ENCODE results near the gene TEX29. TPM values are rescaled to one million over a fixed set of nuclear protein-coding genes. Genes with fewer than 3 reads are reported as not detected.

The TEX29 gene
- polyA plus RNA-seq, 1 donor from 2014 or later = not detected

GRCh38 chr13:111359930-111360329 is 39.5 kb downstream of the TEX29 start (continued):
- TF ChIP-seq, protein P1, sequence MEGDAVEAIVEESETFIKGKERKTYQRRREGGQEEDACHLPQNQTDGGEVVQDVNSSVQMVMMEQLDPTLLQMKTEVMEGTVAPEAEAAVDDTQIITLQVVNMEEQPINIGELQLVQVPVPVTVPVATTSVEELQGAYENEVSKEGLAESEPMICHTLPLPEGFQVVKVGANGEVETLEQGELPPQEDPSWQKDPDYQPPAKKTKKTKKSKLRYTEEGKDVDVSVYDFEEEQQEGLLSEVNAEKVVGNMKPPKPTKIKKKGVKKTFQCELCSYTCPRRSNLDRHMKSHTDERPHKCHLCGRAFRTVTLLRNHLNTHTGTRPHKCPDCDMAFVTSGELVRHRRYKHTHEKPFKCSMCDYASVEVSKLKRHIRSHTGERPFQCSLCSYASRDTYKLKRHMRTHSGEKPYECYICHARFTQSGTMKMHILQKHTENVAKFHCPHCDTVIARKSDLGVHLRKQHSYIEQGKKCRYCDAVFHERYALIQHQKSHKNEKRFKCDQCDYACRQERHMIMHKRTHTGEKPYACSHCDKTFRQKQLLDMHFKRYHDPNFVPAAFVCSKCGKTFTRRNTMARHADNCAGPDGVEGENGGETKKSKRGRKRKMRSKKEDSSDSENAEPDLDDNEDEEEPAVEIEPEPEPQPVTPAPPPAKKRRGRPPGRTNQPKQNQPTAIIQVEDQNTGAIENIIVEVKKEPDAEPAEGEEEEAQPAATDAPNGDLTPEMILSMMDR (IDR thresholded peaks at IDR 0.05; ENCODE audit: poor library complexity, severe bottlenecking) = no peak

DNA sequence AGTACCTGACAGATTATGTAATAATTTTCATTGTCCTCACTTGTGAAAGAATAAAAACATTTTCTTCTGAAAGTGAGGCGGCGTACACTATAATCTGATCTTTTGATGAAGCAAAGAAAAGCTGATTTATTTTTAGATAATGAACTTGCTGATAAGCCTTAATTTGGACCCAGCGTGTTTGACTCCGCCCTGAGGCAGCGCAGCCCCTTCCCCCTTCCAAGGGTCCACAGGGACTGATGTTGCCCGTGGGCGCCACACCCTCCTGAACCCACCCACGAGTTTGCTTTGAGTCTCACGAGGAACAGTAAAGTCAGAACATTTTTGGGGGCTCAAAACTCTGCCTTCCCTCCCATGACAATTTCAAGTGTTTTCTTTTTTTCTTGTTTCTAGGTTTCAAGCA is 40.0 kb downstream of the TEX29 start:
- H3K27ac ChIP-seq (ENCODE audit: low read length) = no peak overlapping the region

More for the DNA sequence above, 40.0 kb downstream of the TEX29 start:
- no peaks in the 10 kb centered on the region for H3F3A ChIP-seq (ENCODE audit: insufficient read depth, low read length, poor library complexity, severe bottlenecking)
- no peak overlapping the region for H2AFZ ChIP-seq (ENCODE audit: low read depth, low read length)
- H3K4me3 ChIP-seq (ENCODE audit: low read length) = no peak overlapping the region
- no peak overlapping the region for H3K9ac ChIP-seq (ENCODE audit: low read length)
- no peak for TF ChIP-seq EZH2 (IDR thresholded peaks at IDR 0.05; ENCODE audit: borderline replicate concordance, insufficient read depth, low read length, poor library complexity, severe bottlenecking)
- TF ChIP-seq EP300 (conservative IDR thresholded peaks at IDR 0.05; ENCODE audit: poor library complexity, severe bottlenecking) = no peak
- TF ChIP-seq, protein P1 (IDR thresholded peaks at IDR 0.05; ENCODE audit: poor library complexity, severe bottlenecking) = no peak
- TF ChIP-seq SMC3 (conservative IDR thresholded peaks at IDR 0.05; ENCODE audit: poor library complexity) = no peak
- TF ChIP-seq POLR2AphosphoS5 (IDR thresholded peaks at IDR 0.05) = no peak
- no peak for TF ChIP-seq TAF1 (IDR thresholded peaks at IDR 0.05; ENCODE audit: low read depth)
- no peak for TF ChIP-seq MXI1 (conservative IDR thresholded peaks at IDR 0.05; ENCODE audit: poor library complexity, severe bottlenecking)
- no peak for TF ChIP-seq RAD21 (conservative IDR thresholded peaks at IDR 0.05)
- TF ChIP-seq, protein P2, sequence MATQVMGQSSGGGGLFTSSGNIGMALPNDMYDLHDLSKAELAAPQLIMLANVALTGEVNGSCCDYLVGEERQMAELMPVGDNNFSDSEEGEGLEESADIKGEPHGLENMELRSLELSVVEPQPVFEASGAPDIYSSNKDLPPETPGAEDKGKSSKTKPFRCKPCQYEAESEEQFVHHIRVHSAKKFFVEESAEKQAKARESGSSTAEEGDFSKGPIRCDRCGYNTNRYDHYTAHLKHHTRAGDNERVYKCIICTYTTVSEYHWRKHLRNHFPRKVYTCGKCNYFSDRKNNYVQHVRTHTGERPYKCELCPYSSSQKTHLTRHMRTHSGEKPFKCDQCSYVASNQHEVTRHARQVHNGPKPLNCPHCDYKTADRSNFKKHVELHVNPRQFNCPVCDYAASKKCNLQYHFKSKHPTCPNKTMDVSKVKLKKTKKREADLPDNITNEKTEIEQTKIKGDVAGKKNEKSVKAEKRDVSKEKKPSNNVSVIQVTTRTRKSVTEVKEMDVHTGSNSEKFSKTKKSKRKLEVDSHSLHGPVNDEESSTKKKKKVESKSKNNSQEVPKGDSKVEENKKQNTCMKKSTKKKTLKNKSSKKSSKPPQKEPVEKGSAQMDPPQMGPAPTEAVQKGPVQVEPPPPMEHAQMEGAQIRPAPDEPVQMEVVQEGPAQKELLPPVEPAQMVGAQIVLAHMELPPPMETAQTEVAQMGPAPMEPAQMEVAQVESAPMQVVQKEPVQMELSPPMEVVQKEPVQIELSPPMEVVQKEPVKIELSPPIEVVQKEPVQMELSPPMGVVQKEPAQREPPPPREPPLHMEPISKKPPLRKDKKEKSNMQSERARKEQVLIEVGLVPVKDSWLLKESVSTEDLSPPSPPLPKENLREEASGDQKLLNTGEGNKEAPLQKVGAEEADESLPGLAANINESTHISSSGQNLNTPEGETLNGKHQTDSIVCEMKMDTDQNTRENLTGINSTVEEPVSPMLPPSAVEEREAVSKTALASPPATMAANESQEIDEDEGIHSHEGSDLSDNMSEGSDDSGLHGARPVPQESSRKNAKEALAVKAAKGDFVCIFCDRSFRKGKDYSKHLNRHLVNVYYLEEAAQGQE (IDR thresholded peaks at IDR 0.05; ENCODE audit: borderline replicate concordance) = no peak
- no peaks in the 10 kb centered on the region for H4K20me1 ChIP-seq (ENCODE audit: insufficient read depth)
- H3K4me2 ChIP-seq (ENCODE audit: low read length) = no peak overlapping the region
- H3K27me3 ChIP-seq (ENCODE audit: insufficient read depth, low read depth, low read length) = no peaks in the 10 kb centered on the region
- no peaks in the 10 kb centered on the region for H3K36me3 ChIP-seq (ENCODE audit: insufficient read depth, low read length)
- H3K9me2 ChIP-seq (ENCODE audit: insufficient read depth, low read length) = no peaks in the 10 kb centered on the region
- no peaks in the 10 kb centered on the region for H3K9me3 ChIP-seq (ENCODE audit: low read length)
- H3K79me2 ChIP-seq (replicated peaks; ENCODE audit: insufficient read depth, low read length) = no peaks in the 10 kb centered on the region
